ENCODE measurements around the gene MAN1C1.

MAN1C1 gene

DNA sequence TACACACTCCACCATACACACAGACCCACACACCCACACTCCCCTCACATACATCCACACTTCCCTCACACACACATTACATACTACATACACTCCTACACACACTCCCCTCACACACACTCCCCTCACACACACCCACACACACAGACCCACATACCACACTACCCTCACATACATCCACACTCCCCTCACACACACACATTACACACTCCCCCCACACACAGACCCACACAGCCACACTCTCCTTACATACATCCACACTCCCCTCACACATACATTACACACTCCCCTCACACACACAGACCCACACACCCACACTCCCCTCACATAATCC, 150.8 kb downstream of the MAN1C1 start:
- no peak for DNase-seq

GRCh38 chr1:25768999-25769398, 152.4 kb downstream of the MAN1C1 start:
- no peak for DNase-seq

DNA sequence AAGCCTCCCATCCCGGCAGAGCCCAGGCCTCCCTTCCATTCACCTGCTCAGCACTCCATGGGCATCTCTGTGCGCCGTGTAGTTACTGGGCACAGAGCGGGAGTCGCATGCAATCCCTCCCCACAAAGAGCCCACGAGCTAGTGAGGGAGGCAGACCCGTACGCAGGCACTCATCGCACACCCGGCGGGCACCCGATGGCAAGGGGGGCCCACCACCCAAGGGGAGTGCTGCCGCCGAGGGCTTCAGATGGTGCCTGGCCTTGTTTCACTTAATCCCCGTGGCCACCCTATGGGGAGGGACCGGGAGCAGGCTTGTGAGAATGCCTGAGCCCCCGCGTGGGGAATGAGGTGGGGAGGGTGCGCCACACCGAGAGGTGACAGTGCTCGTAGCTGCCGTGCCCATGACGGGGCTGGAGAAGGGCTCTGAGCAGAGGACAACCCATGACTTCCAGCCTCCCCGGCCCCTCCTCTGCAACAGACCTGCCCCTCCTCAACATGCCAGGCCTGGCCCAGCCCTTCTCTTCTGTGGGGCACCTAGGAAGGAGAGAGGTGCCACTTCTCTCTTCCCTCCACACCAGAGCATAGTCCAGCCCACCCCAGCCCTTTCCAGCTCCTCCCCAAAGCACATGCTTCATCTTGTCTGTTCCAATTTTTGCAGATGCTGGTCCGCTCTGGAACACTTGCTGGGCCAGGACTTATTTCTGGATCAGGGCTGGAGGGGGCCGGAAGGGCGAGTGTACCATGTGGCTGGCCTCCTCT, 153.2 kb downstream of the MAN1C1 start:
- DNase-seq = no peak

DNA sequence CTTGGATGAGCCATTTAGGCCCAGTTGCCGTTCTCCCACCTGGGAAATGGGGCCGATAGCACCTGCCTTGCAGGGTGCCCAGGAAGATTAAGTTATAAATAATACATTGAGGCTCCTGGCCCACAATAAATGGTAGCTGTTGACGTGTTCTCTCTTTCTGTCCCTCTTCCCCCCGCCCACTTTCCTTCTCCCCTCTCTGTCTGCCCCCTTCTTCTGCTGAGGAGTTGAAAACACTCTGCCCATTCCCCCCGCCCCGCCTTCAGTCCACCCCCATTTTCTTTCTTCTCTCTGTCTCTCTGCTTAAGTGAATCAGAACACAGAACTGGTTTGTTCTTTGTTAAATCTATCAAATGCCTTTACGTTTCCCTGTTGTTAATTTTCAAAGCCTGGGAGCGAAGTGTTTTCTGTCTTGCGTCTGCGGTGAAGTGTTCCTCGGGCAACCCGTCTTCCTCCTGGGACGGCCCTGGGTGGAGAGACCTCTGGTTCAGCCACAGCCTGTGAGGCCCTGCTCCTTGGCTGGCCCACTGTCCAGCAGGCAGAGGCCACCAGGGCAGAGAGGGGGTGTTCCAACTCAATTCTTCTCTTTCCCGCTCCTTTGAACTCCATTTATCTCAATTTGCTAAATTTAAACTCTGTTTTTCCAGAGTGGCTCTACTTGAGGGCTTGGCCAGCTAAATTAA, 154.1 kb downstream of the MAN1C1 start:
- DNase-seq = no peak

GRCh38 chr1:25771221-25772114, 154.9 kb downstream of the MAN1C1 start:
- no peak for DNase-seq

DNA sequence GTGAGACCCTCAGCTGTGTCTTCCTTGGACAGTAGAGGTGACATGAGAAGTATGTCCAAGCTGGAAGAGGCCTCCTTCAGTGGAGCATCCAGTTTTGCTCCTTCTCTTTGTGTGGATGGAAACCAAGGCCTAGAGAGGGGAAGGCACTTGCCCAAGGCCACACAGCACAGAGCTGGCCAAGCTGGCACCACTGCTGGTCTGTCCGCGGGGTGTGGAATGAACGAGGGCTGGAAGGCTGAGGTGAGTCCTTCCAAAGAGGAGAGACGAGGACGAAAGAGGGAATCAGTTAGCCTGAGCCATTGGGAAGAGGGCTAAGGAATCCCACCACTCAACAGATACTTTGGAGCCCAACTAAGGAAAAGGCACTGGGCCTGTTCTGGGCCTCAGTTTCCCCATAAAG, 155.6 kb downstream of the MAN1C1 start:
- no peak for DNase-seq

DNA sequence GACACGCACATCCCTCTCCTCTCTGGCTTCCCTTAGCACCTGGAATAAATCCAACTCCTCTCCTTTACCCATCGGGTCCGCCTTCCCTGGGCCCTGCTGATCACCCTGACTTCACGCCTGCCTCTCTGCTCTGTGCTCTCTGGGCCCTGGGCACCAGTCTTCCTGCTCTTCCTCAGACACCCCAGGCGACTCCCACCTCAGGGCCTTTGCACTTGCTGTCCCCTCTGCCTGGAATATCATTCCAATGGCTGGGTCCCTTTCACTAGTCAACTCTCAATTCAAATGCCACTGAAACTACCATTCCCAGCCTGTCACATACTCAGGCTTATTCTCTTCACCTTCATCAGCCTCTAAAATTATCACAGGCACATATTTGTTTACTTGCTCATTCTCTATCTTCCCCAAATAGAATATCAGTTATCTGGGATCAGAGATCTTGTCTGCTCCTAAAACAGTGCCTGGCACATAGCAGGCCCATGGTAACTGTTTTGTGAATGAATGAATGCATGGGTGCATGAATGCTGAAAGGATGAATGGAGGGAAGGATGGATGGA, 156.2 kb downstream of the MAN1C1 start:
- DNase-seq = no peak

DNA sequence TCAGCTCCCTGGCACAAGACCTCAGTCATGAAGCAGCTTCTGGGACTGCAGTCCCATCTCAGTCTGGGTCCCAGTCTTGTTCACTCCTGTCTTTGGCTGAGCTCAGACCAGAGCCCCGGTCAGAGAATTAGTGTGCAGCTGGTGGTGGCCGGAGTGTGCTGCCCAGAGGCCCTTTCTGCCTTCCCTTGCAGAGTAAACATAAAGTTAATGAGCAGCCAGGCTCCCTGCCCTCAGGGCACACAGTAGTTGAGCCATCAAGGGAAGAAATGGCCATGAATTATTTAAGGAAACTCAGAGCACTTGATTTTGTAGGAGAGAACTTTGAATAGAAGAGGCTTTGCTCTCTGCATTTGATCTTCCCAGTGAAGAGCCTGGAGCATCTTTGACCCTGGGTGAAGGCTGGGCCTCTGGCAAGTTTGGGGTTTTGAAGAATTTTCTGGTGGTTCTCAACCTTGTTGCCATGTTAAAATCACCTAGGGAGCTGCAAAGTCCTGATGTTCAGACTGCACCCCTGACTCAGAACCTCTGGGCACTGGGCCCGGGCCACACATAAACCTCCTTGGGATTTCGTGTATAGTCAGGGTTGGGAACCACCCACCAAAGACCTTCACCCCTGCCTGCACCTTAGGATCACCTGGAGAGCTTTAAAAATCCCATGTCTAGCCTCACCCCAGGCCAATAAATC, 157.0 kb downstream of the MAN1C1 start:
- no peak for DNase-seq

DNA sequence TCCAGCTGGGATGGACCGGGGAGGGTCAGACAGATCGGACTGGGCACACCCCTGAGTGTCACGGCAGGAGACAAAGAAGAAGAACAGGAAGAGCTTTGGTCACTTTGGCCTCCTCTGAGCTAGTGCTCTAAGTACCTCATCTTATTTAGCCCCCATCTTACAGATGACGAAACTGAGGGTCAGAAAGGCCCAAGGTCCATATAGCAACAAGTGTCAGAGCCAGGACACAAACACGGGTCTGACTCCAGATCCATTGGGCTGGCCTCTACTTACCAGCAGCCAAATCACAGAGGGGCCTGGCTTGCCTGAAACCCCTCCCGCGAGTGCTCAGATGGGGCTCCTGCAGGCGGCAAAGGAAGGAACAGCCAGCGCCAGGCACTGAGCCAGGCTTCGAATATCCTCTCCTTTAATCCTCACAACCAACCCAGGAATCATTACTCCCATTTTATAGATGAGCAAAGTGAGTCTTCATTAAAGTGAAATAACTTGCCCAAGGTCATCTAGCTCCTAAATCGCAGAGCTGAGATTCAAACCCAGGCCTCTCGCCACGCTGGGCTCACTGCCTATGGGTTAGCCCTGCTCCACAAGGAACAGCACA, 157.7 kb downstream of the MAN1C1 start:
- DNase-seq = no peak

- DNase-seq = no peak
Measured at GRCh38 chr1:25774921-25775771, 158.6 kb downstream of the MAN1C1 start.

GRCh38 chr1:25779388-25779787, 162.8 kb downstream of the MAN1C1 start:
- no peak for DNase-seq

DNA sequence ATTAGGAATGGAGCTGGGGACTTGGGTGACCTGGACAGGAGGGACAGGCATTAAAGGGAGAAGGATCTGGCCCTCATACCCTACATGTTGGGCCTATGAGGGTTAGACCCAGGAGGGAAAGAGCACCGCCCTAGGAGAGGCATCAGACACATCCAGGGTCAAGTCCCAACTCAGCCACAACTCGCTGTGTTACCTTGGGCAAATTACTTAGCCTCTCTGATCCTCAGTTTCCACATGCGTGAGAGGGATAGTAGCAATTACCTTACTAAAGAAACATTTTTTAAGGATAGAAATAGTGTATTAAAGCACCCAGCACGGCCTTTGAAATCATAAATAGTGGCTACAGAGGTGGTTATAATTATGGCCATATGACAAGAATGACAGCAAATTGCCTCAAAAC, 163.3 kb downstream of the MAN1C1 start:
- DNase-seq = no peak

GRCh38 chr1:25780318-25781129, 163.9 kb downstream of the MAN1C1 start:
- no peak for DNase-seq

DNA sequence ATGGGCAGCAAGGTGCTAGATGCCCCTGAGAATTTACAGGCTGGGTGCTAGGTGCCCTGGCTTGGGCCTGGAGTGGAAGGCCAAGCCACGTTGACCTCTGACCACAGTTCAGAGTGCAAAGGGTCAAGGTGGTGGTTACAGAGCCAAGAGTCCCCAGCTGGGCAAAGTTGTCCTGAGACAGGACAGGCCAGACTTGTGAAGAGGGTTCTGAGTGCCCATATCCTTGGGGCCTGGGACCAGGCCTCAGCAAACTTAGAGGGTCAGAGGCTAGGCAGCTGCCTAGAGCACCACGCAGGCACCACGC, 164.5 kb downstream of the MAN1C1 start:
- no peak for DNase-seq

DNA sequence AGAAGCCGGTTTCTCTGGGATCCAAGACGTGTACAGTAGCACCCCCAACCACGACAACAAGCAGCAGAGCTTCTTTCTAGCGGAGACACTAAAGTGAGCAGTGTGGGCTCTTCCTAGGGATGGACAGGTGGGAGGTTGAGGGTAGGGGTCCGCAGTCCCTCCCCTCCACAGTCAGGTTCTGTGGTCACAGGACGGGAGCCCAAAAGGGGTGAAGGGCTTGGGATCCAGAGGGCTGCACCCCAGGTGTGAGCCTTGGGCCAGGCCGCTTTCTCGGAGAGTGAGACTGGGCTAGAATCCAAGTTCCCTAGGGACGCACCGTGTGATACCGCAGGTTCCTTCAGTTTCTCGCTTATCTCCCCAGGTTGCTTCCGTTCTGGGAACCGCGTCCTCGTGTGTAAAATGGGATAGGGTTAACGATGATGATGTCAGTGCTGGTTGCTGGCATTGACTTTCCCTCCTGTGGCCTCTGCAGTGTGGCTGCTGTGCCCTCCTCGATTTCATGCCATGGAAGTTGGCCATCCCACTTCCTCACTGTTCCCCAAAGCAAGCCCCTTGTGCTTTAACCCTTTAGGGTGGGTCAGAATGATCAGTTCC, 166.1 kb downstream of the MAN1C1 start:
- no peak for DNase-seq

- no peak for DNase-seq
Measured at GRCh38 chr1:25784575-25785051, 168.0 kb downstream of the MAN1C1 start.

DNA sequence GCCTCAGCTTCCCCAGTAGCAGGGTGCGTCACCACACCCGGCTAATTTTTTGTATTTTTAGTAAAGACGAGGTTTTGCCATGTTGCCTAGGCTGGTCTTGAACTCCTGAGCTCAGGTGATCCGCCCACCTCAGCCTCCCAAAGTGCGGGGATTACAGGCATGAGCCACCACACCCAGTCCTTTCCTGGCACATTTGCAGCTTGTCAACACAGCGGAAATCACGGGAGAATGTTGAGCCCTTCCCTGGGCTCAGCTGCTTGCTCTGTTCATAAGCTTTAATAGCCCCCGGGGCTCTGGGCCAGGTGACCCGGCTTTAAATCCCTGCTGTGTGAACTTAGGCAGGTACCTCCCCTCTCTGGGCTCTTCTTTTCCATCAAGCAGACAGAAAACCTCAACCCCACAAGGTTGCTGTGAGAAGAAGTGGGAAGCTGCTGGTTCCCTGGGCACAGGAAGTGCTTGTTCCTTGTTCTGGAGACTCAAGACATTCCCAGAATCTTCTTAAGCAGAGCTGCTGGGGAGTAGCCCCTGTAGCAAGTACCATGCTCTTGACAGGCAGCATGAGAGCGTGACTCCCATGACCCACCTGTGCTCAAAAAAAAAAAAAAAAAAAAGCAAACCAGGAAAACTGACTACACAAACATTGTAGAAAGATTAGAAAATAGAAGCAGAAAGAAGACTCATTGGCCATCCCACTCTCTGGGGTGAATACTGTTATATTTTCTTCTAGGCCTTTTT, 168.9 kb downstream of the MAN1C1 start:
- no peak for DNase-seq

- no peak for DNase-seq
Measured at GRCh38 chr1:25786887-25787759, 170.5 kb downstream of the MAN1C1 start.

Measured in GOT3 (cell line).